GM21786 (cell line): ENCODE results near the gene DGKG.

Experiments
- ATAC-seq: cut with Tn5 transposase; IDR thresholded peaks from one replicate; pipeline ENCODE4 v1.9.1; 2021; ENCODE audit not compliant: unreplicated experiment

The DGKG gene

GRCh38 chr3:186216900-186217819 is 144.9 kb downstream of the DGKG start:
- peak; percentile 8 for ATAC-seq

GRCh38 chr3:186214670-186215069 is 147.4 kb downstream of the DGKG start:
- ATAC-seq = no peak

GRCh38 chr3:186213946-186214345 is 148.1 kb downstream of the DGKG start:
- no peak for ATAC-seq

- no peak for ATAC-seq
These were observed 149.4 kb downstream of the DGKG start for GRCh38 chr3:186212611-186213010.

GRCh38 chr3:186210852-186211500 is 151.1 kb downstream of the DGKG start:
- ATAC-seq = no peak

GRCh38 chr3:186209810-186210752 is 152.0 kb downstream of the DGKG start:
- ATAC-seq = peak; percentile 56

- no peak for ATAC-seq
These were observed 153.6 kb downstream of the DGKG start for GRCh38 chr3:186208296-186208989.

- ATAC-seq = no peak
These were observed 154.5 kb downstream of the DGKG start for GRCh38 chr3:186207515-186207914.

- ATAC-seq = no peak
These were observed 161.3 kb downstream of the DGKG start for GRCh38 chr3:186200726-186201125.

- ATAC-seq = no peak
These were observed 163.6 kb downstream of the DGKG start for GRCh38 chr3:186198442-186198841.

- no peak for ATAC-seq
These were observed 167.6 kb downstream of the DGKG start for GRCh38 chr3:186194451-186194811.

- ATAC-seq = no peak
These were observed 168.2 kb downstream of the DGKG start for GRCh38 chr3:186193534-186194450.

- no peak for ATAC-seq
These were observed 169.2 kb downstream of the DGKG start for GRCh38 chr3:186192823-186193222.

GRCh38 chr3:186189492-186189891 is 172.5 kb downstream of the DGKG start:
- ATAC-seq = no peak

GRCh38 chr3:186187401-186188275 is 174.4 kb downstream of the DGKG start:
- no peak for ATAC-seq

GRCh38 chr3:186185194-186185787 is 176.7 kb downstream of the DGKG start:
- ATAC-seq = peak; percentile 65

GRCh38 chr3:186184021-186184420 is 178.0 kb downstream of the DGKG start:
- no peak for ATAC-seq

- no peak for ATAC-seq
These were observed 179.2 kb downstream of the DGKG start for GRCh38 chr3:186182850-186183249.
